Activated T-helper 17 cell treated with anti-CD3 and anti-CD28 coated beads, Interleukin-2, amount 50 U/mL, for 72 hours (primary cell): ENCODE results near the gene GOLGA8B. TPM values are rescaled to one million over a fixed set of nuclear protein-coding genes. Genes with fewer than 3 reads are reported as not detected.
"Not testable (repeated sequence)": the region's sequence is repeated elsewhere in the genome, so short reads cannot be mapped to it uniquely, and the experiment has no call there.

ENCODE experiments used
- ATAC-seq: fragments of 150-1000 bp; cut with Tn5 transposase; replicated peaks from 2 replicates; pipeline ENCODE4 v1.10.0; 2021; ENCODE audit warnings: mild to moderate bottlenecking, moderate library complexity
- H3K27ac Mint-ChIP-seq: one replicate; pipeline ENCODE4 v1.8.0; 2022; ENCODE audit warnings: mixed read lengths
- H3K27me3 Mint-ChIP-seq: one replicate; pipeline ENCODE4 v1.8.0; 2022; ENCODE audit warnings: mixed read lengths
- H3K36me3 Mint-ChIP-seq: one replicate; pipeline ENCODE4 v1.8.0; 2022; ENCODE audit warnings: low read depth, mild to moderate bottlenecking, mixed read lengths
- H3K4me1 Mint-ChIP-seq: one replicate; pipeline ENCODE4 v1.8.0; 2022; ENCODE audit warnings: mixed read lengths
- H3K4me3 Mint-ChIP-seq: one replicate; pipeline ENCODE4 v1.8.0; 2022; ENCODE audit warnings: mild to moderate bottlenecking, mixed read lengths
- H3K9me3 Mint-ChIP-seq: one replicate; pipeline ENCODE4 v1.8.0; 2022; ENCODE audit warnings: mixed read lengths
- total RNA-seq, 2 donors: library from RNA; stranded (reverse); gene quantifications; one replicate each; pipeline ENCODE4 v1.2.3, GENCODE V29; 2022

Gene GOLGA8B
- total RNA-seq, 2 donors from 2014 or later, result 202 to 437 TPM

DNA sequence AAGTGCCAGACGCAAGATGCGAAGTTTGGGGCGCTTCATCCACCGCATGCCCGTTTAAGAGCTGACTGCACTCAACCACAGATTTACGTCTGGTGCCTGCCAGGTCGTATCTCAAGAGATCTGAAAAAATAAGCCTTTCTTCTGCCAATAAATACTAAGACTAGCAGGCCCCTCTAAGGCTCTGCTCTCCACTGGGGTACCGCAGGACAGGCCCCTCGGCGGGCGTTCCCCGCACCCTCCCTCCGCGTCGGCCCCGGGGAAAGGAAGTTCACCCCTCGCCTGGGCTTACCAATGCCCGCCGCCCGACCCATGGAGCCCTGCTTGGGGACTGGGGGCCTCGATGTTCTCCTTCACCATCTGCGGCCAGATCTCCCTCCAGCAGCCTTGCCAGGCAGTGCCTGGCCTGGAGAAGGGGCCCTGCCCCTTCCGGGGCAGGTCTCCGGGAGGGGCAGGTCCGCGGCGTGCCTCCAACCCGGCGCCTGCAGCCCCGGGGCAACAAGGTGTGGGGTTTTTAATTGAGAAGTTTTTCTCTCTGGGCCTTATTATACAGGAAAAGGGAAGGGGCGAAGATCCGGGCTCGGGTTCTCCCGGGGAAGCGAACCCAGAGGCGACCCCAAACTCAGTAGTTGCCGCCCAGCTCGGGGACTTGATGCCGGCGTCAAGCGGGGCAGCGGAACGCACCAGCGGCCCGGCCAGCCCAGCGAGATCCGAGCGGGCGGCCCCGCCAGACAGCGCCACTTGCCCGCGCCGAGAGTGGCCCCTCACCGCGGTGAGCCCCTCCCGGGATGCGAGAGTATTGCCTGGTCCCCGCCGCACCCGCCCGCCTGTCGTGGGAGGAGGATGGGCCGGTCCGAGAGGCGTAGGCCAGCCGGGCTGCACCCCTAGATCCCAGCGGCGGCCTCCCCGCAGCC is 735 bp downstream of the GOLGA8B start:
- H3K36me3 Mint-ChIP-seq, result peaks cover 13% of the 10 kb centered on the region
- peak overlapping the region; percentile 81 for H3K4me3 Mint-ChIP-seq
- peak overlapping the region; percentile 81 for H3K27ac Mint-ChIP-seq
- no peaks in the 10 kb centered on the region for H3K27me3 Mint-ChIP-seq
- ATAC-seq, result peak; percentile 63
- no peaks in the 10 kb centered on the region for H3K9me3 Mint-ChIP-seq
- H3K4me1 Mint-ChIP-seq, result peaks cover 20% of the 10 kb centered on the region

DNA sequence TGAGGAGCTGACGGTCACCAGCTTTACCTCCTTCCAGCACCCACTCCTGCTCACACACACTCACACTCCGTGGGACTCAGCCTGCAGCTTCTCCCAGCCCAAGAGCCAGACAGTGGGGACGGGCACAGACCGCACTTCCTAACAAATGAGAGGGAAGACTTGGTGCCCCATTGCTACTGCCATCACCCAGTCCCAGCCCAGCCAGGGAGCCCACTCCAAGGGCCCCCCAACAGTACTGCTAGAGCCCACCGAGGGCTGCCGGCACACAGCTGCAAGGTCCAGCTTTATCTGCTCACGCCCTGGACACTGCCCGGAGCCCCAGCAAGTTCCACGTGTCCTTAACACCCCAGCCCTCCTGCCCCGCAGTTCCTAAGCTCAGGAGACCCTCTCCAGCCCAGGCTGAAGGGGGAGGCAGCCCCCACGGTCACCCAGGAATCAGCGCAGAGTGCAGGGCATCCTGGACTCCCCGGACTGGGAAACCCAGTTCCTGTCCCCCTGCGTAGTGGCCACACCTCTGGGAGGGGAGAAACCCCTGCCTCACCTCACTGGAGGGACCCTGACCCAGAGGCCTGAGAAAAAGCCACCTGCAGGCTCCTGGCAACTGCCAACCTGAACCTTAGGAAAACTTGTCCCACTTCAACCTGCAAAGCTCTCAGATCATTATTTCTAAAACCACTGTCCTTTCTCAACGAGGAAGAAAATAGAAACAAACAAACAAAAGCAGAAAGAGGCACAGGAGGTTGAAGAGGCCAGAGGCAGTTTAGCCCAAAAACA is 1.6 kb downstream of the GOLGA8B start:
- Mint-ChIP-seq H3K4me3 (peak overlapping the region; percentile 81), H3K27ac (peak overlapping the region; percentile 81), H3K4me1 (peaks cover 20% of the 10 kb centered on the region), H3K36me3 (peaks cover 13% of the 10 kb centered on the region)
- H3K27me3 Mint-ChIP-seq, H3K9me3 Mint-ChIP-seq, ATAC-seq: not testable (repeated sequence)

DNA sequence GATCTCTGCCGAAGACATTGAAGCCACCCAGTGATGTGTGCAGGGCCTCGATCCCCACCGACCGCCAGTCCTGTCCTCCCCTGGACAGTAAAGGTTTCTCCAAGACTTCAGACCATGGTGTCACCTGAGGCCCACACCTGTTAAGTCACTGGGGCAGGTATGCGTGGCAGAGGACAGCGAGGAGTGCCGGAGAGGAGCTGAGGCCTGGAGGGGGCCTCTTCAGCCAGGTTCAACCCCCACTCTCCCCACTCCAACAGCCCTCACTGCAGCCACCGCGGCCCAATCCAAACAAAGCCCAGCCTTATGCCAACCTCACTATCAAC is 2.4 kb downstream of the GOLGA8B start:
- peaks cover 26% of the 10 kb centered on the region for H3K4me1 Mint-ChIP-seq
- no peaks in the 10 kb centered on the region for H3K27me3 Mint-ChIP-seq
- H3K4me3 Mint-ChIP-seq, result peak overlapping the region; percentile 81
- no peak overlapping the region for H3K27ac Mint-ChIP-seq
- peaks cover 13% of the 10 kb centered on the region for H3K36me3 Mint-ChIP-seq
- no peaks in the 10 kb centered on the region for H3K9me3 Mint-ChIP-seq
- ATAC-seq, result no peak

DNA sequence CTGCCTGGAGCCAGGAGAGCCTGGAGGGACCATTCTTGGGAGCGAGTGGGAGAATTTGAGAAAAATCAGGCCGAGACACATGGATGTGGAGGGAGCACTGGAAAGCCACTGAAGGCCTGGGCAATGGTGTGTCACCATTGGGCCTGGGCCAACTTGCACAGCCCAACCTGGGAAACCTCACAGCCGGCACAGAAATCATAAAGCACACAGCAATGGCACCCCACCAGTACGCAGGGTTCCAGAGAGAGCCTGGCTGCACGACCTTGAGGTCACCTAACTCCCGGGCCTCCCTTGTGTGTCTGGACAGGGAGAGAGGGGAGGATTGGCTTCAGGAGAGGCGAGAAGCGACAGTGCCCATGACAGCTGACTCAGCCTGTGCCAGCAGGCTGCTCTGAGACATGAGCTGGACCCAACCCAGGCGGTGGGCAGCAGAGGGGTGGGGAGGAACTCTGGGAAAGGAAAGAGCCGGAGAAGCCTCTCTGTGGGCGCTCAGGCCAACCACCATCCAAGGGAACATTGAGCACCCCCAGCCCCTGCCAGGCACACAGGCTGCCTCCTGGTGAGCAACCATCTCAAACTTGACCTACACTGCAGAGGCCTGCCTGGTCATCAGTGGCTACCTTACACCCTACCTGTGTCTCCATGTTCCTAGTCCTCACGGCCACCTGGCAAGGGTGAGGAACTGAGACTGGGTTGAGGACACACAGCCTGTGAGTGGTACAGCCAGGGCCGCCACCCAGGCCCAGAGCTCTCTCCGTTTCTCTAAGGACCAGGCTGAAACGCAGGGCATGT is 3.0 kb downstream of the GOLGA8B start:
- ATAC-seq, H3K27me3 Mint-ChIP-seq, H3K27ac Mint-ChIP-seq, H3K9me3 Mint-ChIP-seq: not testable (repeated sequence)
- Mint-ChIP-seq H3K36me3 (peaks cover 13% of the 10 kb centered on the region), H3K4me3 (peak overlapping the region; percentile 81), H3K4me1 (peaks cover 29% of the 10 kb centered on the region)

DNA sequence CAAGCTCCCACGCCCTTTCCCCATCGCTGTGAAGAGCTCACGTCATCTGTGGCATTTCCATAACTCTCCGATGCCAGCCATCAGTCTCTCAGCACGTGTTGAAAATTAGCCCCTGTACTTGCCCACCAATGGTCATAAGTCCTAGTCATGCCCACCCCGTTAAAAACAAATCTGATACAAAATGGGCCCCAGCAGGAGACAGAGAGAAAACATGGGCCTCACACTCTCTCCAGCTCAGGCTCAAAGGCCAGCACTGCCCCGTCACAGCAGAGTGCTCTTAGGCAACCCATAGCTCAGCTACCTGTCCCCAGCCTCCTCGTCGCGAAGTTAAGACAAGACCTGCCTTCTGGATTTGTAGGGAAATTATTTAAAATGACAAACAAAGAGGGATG is 5.2 kb downstream of the GOLGA8B start:
- peak overlapping the region; percentile 77 for H3K4me3 Mint-ChIP-seq

DNA sequence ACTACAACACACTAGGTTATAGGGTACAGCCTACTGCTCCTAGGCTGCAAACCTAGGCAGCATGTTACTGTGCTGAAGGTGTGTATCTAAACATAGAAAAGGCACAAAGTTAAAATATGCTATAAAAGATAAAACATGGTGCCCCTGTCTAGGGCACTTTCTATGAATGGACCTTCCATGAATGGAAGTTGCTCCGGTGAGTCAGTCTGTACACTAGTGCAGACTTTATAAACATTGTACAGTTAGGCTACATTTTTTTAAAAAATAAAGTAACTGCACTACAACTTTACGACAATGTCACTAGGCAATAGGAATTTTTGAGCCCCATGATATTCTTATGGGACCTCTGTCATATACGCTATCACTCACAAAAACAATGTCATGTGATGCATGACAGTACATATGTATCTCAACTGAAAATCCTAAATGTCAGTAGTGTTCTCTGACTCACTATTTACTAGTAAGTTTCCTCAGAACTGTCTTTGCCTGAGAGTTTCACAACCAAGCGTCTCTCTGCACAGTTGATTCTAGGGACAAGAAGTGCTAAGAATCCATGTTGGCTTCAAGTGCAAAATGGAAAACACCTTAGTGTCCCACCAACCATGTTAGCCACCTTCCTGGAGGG is 5.7 kb downstream of the GOLGA8B start:
- not testable (repeated sequence) for H3K9me3 Mint-ChIP-seq, H3K27me3 Mint-ChIP-seq
- ATAC-seq, result peak; percentile 90
- Mint-ChIP-seq H3K36me3 (peaks cover 13% of the 10 kb centered on the region), H3K4me1 (peaks cover 29% of the 10 kb centered on the region), H3K27ac (peak overlapping the region; percentile 82), H3K4me3 (peak overlapping the region; percentile 77)

More for the DNA sequence above, 5.2 kb downstream of the GOLGA8B start:
- no peaks in the 10 kb centered on the region for H3K9me3 Mint-ChIP-seq
- H3K27me3 Mint-ChIP-seq, result no peaks in the 10 kb centered on the region
- peaks cover 29% of the 10 kb centered on the region for H3K4me1 Mint-ChIP-seq
- H3K27ac Mint-ChIP-seq, result peak overlapping the region; percentile 82
- no peak for ATAC-seq
- peaks cover 13% of the 10 kb centered on the region for H3K36me3 Mint-ChIP-seq

DNA sequence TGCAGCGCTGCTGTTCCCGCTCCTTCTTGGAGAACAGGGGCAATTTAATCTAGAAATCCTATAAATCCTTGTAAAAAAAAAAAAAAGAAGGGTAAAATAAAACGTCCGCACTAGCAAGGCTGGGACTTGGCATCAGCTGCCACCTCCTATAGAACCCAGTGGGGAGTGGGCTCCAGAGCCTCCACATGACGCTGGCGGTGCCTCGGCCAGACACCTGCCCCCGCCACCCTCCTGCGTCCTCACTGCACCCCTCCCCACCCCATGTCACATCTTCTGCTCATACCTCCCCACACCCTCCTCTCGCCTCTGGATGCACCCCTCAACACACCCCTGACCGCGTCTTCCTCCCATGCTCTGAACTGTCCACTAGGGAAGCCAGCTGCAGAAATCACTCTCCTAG is 8.4 kb downstream of the GOLGA8B start:
- H3K27me3 Mint-ChIP-seq, ATAC-seq, H3K4me3 Mint-ChIP-seq, H3K27ac Mint-ChIP-seq, H3K9me3 Mint-ChIP-seq: not testable (repeated sequence)
- Mint-ChIP-seq H3K4me1 (peaks cover 23% of the 10 kb centered on the region), H3K36me3 (peaks cover 13% of the 10 kb centered on the region)

DNA sequence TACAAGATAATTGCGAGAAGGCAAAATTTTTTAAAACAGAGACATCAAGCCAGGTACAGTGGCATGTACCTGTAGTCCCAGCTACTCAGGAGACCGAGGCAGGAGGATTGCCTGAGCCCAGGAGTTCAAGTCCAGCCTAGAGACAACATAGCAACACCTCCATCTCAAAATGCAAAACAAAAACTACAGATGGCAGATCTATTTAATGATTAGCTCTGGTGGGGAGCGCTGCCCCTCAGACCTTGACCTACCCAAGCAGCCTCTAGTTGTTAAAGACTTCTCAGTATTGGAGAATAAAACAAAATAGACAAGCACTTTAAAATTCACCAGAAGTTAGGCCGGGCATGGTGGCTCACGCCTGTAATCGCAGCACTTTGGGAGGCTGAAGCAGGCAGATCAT is 10.5 kb downstream of the GOLGA8B start:
- H3K27ac Mint-ChIP-seq, H3K4me1 Mint-ChIP-seq, H3K4me3 Mint-ChIP-seq, H3K36me3 Mint-ChIP-seq, H3K27me3 Mint-ChIP-seq, ATAC-seq, H3K9me3 Mint-ChIP-seq: not testable (repeated sequence)

DNA sequence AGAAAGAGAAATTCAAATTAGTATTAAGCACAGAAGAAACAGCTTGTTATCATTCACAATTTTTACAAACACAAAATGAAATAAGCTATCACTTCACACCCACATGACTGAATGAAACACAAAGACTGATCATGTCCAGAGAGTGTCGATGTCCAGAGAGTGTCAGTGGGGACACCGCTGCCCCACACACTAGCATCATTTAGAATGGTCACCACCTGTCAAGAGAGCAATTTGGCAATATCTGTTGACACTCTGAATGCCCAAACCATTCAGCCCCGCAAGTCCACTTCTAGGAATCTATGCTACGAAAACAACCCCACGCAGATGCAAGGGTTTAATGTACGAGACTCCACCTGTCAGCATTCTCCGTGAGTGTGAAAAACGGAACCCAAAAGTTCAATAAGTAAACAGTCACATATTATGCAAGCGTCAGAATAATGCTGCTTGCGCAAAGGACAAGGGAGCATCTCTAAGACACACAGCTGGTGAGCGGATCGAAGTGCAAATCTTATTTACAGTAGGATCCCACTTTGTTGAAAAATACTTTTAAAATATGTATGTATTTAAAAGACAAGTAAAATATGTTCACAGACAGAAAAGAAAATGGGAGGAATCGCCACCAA is 11.3 kb downstream of the GOLGA8B start:
- H3K4me3 Mint-ChIP-seq, H3K36me3 Mint-ChIP-seq, ATAC-seq, H3K27me3 Mint-ChIP-seq, H3K4me1 Mint-ChIP-seq, H3K9me3 Mint-ChIP-seq, H3K27ac Mint-ChIP-seq: not testable (repeated sequence)

DNA sequence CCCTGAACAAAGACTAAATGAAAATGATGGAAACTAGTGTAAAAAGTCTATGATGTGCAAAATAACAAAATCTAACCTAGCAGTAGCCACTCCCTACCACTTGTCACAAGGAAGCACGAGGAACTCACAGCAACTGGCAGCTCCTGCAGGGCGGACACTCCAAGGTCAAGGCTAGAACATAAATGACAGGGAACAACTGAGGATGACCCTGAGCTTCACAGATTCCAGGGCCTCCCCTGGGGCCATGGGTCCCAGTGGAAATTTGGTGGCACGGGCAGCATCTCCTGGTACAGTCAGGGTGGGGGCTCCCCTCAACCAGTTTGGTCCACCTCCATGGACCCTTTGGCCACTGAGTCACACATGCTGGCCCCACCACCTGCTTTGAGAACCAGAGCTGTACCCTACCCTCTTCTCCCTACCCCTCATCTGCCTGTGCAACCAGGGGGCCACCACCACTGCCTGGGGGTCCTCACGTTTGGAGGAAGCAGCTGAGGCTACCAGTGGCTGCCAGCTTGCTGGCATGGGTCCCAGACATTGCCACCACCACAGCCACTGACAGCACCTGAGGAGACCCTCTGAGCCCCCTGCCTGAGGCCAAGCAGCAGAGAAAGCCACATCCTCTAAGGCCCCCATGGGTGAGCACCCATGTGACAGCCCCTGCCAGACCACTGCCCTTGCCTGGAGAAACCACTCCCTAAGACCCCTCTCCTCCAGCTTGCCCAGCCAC is 13.6 kb downstream of the GOLGA8B start:
- H3K27ac Mint-ChIP-seq, H3K9me3 Mint-ChIP-seq, ATAC-seq, H3K36me3 Mint-ChIP-seq, H3K4me3 Mint-ChIP-seq, H3K27me3 Mint-ChIP-seq, H3K4me1 Mint-ChIP-seq: not testable (repeated sequence)

DNA sequence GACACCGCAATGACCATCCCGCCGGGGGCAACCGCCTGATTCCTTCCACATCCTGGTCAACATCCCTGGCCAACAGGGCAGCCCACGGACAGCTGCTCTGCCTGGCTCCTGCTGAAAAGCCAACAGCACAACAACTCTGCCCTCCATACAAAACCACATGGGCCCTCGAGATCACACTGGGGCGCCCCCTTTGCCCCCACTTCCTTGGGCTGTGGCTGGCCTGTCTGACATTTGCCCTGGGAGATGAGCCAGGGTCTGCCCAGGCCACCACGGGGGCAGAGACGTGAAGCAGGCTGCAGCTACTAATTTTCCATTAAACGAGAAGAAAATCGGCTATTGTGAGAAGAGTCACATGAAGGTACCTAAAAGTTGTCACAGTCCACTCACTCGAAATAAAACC is 16.3 kb downstream of the GOLGA8B start:
- not testable (repeated sequence) for ATAC-seq, H3K4me1 Mint-ChIP-seq, H3K27ac Mint-ChIP-seq, H3K27me3 Mint-ChIP-seq, H3K4me3 Mint-ChIP-seq, H3K9me3 Mint-ChIP-seq
- peaks cover 12% of the 10 kb centered on the region for H3K36me3 Mint-ChIP-seq

DNA sequence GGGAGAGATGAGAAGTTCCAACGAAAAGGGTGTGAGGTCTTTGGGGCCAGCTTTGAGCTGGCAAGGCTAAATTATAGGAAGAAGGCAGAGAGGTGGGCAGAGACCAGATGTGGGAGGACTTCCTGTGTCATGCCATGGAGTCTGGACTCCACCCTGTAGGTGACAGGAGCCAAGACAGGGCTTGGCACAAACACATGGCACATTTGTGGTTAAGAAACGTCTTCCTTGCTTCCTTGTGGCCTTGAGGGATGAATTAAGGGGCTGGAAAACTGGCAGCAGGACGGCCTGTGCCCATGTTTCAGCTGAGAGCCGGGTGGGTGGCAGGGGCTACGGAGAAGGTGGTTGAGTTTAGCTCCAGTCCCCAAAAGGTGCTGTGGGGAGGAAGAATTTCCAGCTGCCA is 18.7 kb downstream of the GOLGA8B start:
- not testable (repeated sequence) for ATAC-seq, H3K27ac Mint-ChIP-seq, H3K27me3 Mint-ChIP-seq, H3K4me1 Mint-ChIP-seq, H3K4me3 Mint-ChIP-seq, H3K9me3 Mint-ChIP-seq
- peaks cover 12% of the 10 kb centered on the region for H3K36me3 Mint-ChIP-seq

DNA sequence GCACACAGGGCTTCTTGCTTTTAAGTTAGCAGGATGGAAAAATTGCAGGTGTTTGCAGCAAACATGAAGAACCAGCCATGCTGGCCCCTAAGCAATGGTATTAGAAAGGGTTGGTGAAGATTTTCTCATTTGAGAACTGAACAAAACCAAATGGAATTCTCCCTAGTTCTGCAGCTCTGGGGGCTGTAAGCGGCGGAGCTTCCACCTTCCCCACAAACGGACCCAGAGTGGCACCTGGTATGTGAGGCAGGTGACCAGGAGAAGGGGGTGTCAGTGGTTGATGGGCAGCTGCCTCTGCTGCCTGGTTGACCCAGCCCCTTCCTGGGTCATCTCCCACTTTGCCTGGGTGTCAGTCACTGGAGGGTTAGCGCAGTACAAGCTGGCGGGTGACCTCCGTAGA is 22.6 kb downstream of the GOLGA8B start:
- H3K36me3 Mint-ChIP-seq, H3K27ac Mint-ChIP-seq, H3K27me3 Mint-ChIP-seq, H3K4me1 Mint-ChIP-seq, H3K9me3 Mint-ChIP-seq, H3K4me3 Mint-ChIP-seq, ATAC-seq: not testable (repeated sequence)
